GM19043 (cell line): ENCODE data around the gene IRF8.
"Not testable (repeated sequence)": the region's sequence is repeated elsewhere in the genome, so short reads cannot be mapped to it uniquely, and the experiment has no call there.

ENCODE experiments used
- ATAC-seq: cut with Tn5 transposase; IDR thresholded peaks from one replicate; pipeline ENCODE4 v1.9.1; 2021; ENCODE audit warnings: low read depth; ENCODE audit not compliant: unreplicated experiment

IRF8 gene, protein sequence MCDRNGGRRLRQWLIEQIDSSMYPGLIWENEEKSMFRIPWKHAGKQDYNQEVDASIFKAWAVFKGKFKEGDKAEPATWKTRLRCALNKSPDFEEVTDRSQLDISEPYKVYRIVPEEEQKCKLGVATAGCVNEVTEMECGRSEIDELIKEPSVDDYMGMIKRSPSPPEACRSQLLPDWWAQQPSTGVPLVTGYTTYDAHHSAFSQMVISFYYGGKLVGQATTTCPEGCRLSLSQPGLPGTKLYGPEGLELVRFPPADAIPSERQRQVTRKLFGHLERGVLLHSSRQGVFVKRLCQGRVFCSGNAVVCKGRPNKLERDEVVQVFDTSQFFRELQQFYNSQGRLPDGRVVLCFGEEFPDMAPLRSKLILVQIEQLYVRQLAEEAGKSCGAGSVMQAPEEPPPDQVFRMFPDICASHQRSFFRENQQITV

DNA sequence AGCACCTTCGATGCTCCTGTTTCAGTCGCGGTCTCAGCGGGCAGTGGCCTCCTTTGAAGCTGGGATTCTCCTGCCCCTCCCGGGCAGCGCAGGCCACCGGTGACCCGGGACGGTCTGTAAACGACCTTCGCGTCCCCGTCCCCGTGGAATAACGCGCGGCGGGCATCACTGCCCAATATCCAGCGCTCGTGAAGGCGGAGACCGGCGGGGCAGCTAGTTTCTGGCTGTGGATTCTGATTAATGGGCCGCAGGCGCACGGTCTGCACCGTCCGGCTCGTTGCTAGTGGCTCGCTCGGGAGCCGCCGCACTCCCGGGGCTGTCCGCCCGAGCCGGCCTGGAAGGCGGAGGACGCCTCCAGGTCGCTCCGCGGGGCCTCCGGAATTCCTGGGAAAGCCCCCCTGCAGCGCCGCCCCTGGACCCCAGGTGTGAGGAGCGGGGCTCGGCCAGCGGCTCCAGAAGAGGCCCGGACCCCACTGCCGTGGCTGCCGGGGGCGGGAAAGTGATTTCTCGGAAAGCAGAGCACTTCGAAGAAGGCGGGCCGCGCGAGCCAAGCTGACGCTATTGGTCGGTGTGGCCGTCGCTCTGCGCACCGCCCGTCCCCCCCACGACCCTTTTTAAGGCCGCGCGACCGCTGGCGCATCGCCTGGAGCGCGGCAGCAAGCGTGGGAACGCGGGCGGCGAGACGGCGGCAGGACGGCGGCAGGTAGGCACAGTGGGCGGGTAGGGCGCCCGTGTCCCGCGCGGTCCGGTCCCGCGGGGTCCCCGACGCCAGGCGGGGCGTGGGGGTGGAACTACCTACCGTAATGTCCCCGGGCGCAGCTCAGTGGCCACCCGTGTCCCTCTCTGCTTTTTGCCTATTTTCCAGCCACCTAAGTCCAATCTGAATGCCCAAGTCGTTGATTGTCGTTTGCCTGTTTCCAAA lies at the start of gene IRF8:
Gene IRF8, plus strand, starts transcription at position 642 of the 922 bp plus-strand sequence. CDS start 3,854 bp downstream, outside the sequence.
- ATAC-seq, result peak; percentile 46

DNA sequence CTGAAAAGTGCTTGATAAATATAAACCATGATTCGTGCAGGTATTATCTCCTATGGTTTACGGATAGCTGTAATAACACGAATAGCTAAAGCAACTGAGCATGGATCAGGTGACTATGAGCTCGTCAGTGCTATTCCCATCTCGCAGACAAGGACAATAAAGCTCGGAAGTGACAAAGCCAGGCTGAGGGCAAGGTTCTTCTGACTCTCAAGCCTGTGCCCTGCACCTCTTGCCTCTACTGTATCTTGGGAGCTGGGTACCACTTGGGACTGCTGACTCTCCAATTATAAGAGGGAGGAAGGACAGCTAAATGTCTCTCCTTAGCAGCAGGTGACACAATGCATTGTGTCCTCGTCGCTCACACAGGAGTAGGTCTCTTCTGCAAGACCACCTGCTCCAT lies 49.6 kb upstream of the IRF8 start:
- ATAC-seq, result no peak

- ATAC-seq, result no peak
Measured at GRCh38 chr16:85850344-85850880, 48.5 kb upstream of the IRF8 start.

DNA sequence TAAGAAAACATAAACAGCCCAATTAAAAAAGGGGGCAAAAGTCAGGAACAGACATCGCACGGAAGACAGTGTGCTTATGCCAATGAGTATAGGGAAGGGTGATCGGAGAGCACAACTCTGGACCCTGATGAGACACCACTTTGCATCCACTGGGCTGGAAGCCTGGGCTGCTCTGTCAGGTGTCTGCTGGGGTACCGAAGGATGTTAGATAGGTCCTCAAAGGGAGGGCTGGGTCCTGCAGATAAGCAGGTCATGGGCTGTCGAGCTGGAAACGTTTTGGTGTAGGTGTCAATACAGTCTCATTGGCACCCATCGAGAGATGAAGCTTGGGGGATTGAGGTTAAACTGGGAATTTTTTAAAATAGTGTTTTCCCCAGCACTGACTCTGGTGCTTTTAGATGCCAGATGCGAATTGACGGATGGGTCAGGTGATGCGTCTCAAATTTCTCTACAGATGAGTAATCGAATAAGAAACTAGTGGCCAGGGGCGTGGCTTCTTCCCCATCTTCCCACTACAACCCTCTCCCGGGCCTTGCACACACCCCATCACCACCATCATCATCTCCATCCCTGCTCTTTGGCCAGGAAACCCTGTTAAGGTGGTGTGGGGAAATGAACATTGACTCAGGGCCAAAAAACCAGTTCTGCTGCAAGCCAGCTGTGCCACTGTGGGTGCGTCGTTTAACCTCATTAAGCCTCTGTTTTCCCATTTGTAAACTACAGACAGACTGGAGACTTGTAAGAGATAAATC lies 47.8 kb upstream of the IRF8 start:
- ATAC-seq, result no peak

DNA sequence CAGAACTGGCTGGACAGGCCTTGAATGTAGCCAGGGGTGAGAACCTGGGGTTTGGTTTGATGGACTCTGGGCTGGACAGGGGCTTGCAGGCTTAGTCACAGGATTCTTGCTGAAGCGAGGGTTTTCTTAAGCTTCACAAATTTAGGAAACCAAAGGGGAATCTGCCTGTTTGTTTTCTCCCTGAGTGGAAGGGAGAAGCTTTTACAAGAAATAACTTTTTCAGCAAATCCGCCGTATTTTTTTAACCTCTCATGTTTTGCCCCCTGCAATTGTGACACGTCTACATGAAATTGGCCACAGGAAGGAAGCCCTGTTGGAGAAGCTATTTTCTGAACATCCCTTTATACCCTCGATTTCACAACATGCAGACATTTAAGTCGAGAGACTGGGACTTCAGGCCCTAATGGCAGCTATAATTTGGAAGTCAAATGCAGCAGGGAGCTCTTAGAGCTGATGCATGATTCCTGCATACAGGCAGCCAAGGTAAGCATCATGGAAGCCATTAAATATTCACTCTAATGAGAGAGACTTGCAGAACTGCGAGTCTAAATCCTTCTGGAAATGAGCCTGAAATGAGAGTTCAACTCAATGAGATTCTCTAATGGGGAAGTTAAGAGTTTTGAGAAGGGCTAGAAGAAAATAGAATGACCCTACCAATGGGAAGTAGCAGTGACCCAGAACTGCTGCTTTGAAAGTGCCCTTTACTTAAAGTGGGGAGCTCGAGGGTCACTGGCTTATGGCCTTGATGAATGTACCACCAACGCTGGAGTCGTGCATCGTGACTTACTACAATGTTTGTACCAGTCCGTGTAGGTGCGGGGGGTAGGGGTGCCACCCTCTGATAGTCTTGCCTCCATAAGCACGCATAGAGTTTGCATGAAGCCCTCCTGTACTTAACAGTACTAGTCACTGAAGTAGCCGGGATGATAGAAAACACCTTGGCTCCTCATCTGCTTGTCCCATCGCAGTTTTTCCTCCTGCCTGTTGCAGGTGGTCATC lies 45.1 kb upstream of the IRF8 start:
- ATAC-seq, result no peak

- ATAC-seq, result no peak
Measured at GRCh38 chr16:85854935-85855334, 44.0 kb upstream of the IRF8 start.

DNA sequence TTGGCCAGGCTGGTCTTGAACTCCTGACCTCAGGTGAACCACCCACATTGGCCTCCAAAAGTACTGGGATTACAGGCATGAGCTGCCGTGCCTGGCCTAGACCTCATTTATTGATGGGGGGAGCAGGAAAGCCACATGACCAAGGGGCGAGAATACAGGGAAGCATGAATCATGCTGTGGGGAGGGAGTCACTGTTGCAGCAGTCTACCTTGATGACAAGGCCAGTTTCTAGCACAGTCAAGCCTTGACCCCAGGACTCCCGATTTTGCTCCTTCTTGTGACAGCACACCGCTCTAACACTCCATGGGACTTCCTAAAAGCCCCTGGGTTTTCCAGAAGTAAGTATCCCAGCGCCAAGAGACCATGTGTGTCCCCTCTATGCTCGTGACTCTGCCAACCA lies 42.9 kb upstream of the IRF8 start:
- no peak for ATAC-seq

DNA sequence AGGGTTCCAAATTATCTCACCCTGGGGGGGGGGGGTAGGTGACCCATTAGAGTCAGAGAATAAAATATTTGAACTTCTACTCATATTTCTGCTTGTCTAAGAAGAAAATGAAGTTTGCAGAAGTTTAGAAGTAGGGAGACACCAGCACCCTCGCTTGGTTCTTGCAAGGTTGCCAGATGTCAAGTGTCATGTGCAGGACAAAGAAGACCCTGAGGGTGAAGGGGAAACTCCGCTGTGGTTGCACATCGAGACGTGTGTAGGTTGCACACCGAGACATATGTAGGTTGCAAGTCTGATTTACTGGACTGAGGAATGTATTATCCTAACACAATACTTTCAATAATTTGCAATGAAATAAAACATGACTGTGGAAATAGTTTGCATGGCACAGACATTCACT lies 42.4 kb upstream of the IRF8 start:
- no peak for ATAC-seq

DNA sequence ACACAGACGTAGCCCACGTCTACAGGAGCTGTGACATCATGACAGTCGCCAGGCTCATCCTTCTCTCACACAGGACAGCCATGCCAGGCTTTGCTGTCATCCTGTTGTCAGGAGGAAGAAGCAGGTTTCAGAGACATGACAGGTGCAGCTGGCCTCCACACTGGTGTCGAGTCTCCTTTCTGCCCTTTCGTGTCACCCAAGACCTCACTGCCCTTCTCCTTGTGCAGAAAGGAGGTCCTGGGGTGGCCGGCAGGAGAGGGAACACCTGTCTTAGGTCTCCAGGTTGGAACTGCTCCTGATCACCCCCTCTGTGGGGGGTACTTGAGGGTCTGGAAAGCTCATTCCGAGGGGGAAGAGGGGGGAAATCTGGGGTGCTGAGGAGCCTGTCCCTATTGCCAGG lies 41.6 kb upstream of the IRF8 start:
- no peak for ATAC-seq

- ATAC-seq, result not testable (repeated sequence)
Measured at GRCh38 chr16:85858571-85858970, 40.4 kb upstream of the IRF8 start.

- no peak for ATAC-seq
Measured at GRCh38 chr16:85858984-85859817, 39.8 kb upstream of the IRF8 start.

GRCh38 chr16:85859818-85860125 lies 39.2 kb upstream of the IRF8 start:
- no peak for ATAC-seq

GRCh38 chr16:85860413-85861094 lies 38.4 kb upstream of the IRF8 start:
- no peak for ATAC-seq

DNA sequence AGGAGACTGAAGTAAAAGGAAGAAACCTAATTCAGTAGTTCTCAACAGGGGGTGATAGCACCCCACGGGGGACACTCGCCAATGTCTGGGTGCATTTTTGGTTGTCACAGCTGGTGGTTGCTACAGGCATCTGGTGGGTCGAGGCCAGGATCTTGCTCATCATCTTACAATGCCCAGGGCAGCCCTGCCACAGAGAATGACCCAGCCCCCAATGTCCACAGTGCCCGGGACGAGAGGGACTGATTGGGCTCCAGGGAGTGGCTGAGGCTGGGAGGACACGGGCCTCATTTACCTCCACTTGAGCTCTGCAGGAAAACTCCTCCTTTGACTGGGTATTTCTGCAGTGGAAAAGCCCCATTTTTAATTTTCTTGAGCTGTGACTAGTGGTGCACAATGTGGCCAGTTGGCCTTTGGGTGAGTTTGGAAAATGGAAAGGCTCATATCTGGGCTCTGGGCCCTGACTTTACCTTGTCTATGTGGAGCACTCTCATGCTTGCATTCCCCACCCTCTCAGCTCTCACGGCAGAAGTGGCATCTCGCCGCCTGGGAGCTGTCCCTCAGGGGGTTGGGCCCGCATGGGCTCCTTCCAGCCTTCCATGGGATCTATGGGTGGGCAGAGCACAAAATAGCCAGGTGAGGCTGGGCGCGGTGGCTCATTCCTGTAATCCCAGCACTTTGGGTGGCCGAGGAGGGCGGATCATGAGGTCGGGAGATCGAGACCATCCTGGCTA lies 37.7 kb upstream of the IRF8 start:
- ATAC-seq, result no peak

DNA sequence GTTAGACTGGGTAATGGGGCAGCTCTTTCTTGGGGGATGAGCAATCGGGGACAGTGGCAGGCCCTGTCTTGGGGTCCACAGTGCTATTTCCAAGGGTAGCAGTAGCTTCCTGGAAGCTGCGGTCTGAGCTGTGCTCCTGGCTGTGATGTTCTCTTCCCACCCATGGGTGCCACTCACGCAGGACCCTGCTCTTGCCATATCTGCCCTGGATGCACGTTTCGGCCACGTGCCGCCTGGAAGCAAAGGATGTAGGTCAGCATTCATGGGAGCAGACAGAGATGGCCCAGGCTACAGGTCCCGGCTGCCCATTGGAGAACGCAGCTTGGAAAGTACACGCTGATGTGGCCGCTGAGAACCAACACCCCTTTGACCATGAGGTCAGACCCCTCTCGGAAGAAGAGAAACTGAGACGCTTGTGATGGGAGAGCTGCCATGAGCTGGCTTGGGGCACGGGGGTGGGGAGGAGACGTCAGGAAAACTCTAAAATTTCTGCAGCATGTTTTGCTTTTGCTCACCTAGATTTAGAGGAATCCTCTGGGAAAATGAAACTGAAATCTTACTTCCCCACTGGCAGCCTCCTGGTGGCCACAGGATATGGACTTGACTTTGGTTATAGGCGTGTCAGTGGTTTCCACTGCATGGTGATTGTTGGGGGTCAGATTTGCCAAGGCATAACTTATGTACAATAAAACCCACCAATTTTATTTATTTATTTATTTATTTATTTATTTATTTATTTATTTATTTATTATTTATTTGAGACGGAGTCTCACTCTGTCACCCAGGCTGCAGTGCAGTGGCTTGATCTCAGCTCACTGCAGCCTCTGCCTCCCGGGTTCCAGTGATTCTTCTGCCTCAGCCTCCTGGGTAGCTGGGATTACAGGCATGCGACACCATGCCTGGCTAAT lies 36.2 kb upstream of the IRF8 start:
- ATAC-seq, result no peak

DNA sequence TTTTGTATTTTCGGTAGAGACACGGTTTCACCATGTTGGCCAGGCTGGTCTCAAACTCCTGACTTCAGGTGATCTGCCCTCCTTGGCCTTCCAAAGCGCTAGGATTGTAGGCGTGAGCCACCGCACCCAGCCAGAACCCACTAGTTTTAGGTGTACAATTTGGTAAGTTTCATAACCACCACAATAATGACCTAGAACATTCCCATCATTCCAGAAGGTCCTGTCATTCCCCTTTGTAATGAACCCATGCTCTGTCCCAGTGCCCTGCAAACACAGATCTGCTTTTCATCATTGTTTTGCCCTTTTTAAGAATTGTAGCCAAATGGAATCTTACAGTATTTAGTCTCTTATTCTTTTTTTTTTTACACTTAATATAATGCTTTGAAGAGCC lies 35.6 kb upstream of the IRF8 start:
- ATAC-seq, result no peak
